Measurements from ENCODE around the gene SCAF4.

- TF ChIP-seq CTCF (IDR thresholded peaks at IDR 0.05 in 8 of 11, conservative IDR thresholded peaks at IDR 0.05 in 3 of 11) (no peak), POLR2AphosphoS5 (IDR thresholded peaks at IDR 0.05) (peak in 1 of 3 donors; percentile 13)
Observed at GRCh38 chr21:31665397-31665796, 66.5 kb downstream of the SCAF4 start.
